NT2/D1 (cell line): Measurements from ENCODE around the gene TTLL12.

Experiments used
- DNase-seq: peaks from one replicate; pipeline ENCODE4 v3.0.0-alpha.2; 2011; ENCODE audit warnings: low read depth, low spot score
- H3K27me3 ChIP-seq: 2 replicates; pipeline ENCODE4 v1.6.0; 2011; ENCODE audit warnings: mild to moderate bottlenecking; ENCODE audit not compliant: insufficient read length, insufficient read depth
- H3K36me3 ChIP-seq: 2 replicates; pipeline ENCODE4 v1.6.1; 2011; ENCODE audit warnings: mild to moderate bottlenecking, low read length, mixed read lengths; ENCODE audit not compliant: insufficient read depth, insufficient read length
- H3K4me1 ChIP-seq: 2 replicates; pipeline ENCODE4 v1.5.1; 2011; ENCODE audit not compliant: insufficient read depth, insufficient read length
- H3K4me3 ChIP-seq: 2 replicates; pipeline ENCODE4 v1.5.1; 2011; ENCODE audit warnings: low read depth; ENCODE audit not compliant: insufficient read length
- H3K9ac ChIP-seq: 2 replicates; pipeline ENCODE4 v1.6.0; 2011; ENCODE audit warnings: low read depth; ENCODE audit not compliant: insufficient read length
- H3K9me3 ChIP-seq: 2 replicates; pipeline ENCODE4 v1.5.1; 2011; ENCODE audit warnings: mild to moderate bottlenecking, low read length; ENCODE audit not compliant: insufficient read depth
- SUZ12 ChIP-seq: IDR thresholded peaks from 2 replicates; pipeline ENCODE4 v1.6.1; 2011; ENCODE audit not compliant: insufficient read length, insufficient read depth; ENCODE audit errors: extremely low read depth
- YY1 ChIP-seq: IDR thresholded peaks from 2 replicates; pipeline ENCODE4 v1.6.1; 2011; ENCODE audit not compliant: insufficient read length, insufficient read depth
- ZNF274 ChIP-seq: IDR thresholded peaks from 2 replicates; pipeline ENCODE4 v1.6.1; 2011; ENCODE audit warnings: mild to moderate bottlenecking, low read depth, low read length

Gene TTLL12

DNA sequence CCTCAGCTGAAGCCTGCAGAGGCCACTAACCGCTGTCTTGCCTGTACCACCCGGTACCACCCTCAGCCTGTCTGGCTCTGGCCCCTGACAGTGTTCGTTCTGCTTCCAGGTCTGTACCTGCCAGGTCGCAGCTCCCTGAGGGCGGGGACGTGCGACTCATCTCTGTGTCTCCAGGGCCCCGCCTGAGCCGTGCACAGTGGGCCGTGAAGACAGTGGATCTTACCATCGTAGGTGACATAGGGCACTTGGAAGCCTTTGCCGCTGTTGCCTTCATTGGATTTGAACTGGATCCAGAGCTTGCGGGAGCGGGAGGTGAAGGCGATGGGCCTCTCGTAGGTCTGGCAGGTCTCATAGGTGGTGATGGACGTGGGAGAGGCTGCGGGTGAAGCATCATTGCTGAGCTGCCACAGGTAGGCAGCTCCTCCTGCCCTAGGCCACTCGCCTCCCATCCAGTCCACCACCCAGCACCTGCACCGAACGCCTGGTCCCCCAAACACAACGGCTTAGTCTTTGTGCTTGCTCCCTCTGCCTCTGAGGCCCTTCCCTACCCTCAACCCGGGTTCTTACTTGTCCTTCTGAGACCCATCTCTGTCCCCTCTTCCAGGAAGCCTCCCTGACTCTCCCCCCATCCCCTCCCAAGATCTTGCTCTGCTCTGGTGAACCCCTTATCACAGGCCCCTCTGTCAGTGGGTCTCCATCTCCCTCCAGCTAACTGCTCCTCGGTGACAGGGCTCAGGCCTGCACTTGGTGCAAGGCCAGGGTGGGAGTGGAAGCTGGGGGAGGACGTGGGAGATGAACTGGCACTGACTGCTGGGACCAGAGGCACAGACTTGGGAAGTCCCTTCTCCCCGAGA, 21.1 kb upstream of the TTLL12 start:
- no peaks in the 10 kb centered on the region for H3K36me3 ChIP-seq
- no peaks in the 10 kb centered on the region for H3K9me3 ChIP-seq
- no peak for DNase-seq
- TF ChIP-seq ZNF274 (no peak), SUZ12 (no peak), YY1 (no peak)
- no peak overlapping the region for H3K9ac ChIP-seq
- H3K4me3 ChIP-seq = no peak overlapping the region
- peaks cover 14% of the 10 kb centered on the region for H3K4me1 ChIP-seq
- H3K27me3 ChIP-seq = no peaks in the 10 kb centered on the region

DNA sequence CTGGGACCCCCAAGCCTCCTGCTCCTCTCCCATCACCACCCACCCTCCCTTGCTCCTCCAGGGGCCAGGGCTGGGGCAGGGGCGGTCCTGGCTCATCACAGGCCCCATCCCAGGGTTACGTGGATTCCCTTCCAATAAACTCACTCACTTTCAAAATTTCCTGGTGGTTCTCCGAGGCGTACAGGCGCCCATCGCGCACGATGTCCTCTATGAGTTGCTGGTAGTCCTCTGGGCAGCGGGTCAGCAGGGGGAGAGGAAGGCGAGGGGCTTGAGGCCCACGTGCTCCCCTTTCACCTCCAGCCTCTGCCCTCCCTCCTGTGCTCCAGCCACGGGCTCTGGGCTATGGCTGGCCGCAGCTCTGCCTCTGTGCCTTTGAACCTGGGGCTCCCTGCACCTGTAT, 20.5 kb upstream of the TTLL12 start:
- Histone ChIP-seq H3K9ac (no peak overlapping the region), H3K9me3 (no peaks in the 10 kb centered on the region), H3K4me1 (peaks cover 17% of the 10 kb centered on the region), H3K36me3 (no peaks in the 10 kb centered on the region), H3K4me3 (no peak overlapping the region), H3K27me3 (no peaks in the 10 kb centered on the region)
- TF ChIP-seq ZNF274 (no peak), YY1 (no peak), SUZ12 (no peak)
- DNase-seq = no peak

DNA sequence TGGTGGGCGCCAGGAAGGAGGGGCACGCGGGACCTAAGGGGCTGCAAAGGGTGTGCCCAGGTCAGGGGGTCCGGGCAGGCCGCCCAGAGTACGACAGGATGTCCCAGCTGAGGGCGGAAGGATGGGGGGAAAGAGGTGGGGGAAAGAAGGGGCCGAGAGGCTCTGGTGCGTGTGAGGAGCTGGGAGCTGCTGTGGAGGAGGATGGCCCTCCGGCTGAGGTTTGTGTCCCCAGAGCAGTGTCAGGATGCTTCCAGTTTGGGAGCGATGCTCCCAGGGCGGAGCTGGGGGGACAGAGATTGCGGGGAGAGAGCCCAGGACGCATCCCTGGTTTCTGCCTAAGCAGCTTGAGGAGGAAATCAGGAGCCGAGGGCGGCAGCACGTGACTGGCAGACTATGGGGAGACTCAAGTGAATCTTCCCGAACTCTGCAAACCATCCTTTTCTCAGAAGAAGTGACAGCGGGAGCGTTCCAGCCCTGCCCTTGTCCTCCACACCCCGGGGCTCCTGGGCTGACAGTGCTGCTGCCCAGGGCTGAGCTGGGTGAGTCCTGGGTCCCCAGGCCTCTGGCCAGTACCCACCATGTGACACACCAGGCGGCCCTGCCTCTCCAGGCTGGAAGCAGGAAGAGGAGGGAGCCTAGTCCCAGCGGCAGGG, 19.7 kb upstream of the TTLL12 start:
- Histone ChIP-seq H3K36me3 (no peaks in the 10 kb centered on the region), H3K27me3 (no peaks in the 10 kb centered on the region), H3K9ac (peak overlapping the region; percentile 32), H3K4me3 (no peak overlapping the region), H3K9me3 (no peaks in the 10 kb centered on the region), H3K4me1 (peaks cover 17% of the 10 kb centered on the region)
- TF ChIP-seq SUZ12 = no peak
- DNase-seq = no peak

DNA sequence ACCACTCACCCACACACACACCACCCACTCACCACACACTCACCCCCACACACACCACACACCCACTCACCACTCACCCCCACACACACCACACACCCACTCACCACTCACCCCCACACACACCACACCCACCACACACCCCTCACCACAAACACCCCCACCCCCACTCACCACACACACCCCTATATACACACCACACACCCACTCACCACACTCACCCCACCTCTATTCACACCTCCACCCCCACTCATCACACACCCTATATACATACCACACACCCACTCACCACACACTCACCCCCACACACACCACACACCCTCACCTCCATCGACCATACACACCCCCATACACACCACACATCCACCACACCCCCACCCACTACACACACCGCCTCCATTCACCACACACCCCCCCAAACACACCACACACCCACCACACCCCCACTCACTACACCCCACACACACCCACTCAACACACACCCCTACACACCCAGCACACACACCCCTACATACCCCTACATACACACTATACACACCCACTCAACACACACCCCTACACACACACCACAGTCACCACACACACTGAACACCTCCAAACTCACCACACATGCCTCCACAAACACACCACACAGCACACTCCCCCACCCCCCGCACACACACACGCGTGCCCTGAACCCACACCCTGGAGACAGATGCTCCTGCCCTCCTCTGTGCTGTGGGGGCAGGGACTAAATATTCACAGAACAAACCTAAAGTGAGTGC, 19.0 kb upstream of the TTLL12 start:
- DNase-seq = no peak
- Histone ChIP-seq H3K27me3 (no peaks in the 10 kb centered on the region), H3K9me3 (no peaks in the 10 kb centered on the region), H3K4me3 (no peak overlapping the region), H3K36me3 (no peaks in the 10 kb centered on the region), H3K9ac (peak overlapping the region; percentile 32), H3K4me1 (peaks cover 17% of the 10 kb centered on the region)
- TF ChIP-seq YY1 = no peak
- TF ChIP-seq SUZ12 = no peak
- TF ChIP-seq ZNF274 = no peak

DNA sequence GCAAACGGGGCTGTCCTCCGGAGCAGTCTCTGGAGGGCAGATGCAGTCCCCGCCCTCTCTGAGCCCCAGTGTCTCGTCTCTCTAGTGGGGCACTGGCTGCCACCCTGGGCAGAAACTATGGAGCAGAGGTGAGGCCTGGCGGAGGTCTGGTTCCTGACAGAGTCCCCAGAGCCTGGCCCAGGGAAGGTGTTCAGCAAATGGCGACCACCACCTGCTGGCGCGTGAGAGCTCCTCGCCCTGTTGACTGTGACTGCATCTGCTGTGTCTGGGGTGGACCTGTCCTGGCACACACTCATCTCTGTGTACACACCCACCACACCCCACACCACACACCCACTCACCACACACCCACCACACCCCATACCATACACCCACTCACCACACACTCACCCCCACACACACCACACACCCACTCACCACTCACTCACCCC, 18.3 kb upstream of the TTLL12 start:
- H3K36me3 ChIP-seq = no peaks in the 10 kb centered on the region
- H3K9ac ChIP-seq = no peak overlapping the region
- H3K27me3 ChIP-seq = no peaks in the 10 kb centered on the region
- no peaks in the 10 kb centered on the region for H3K9me3 ChIP-seq
- TF ChIP-seq SUZ12 = no peak
- TF ChIP-seq ZNF274 = no peak
- no peak for DNase-seq
- no peak overlapping the region for H3K4me3 ChIP-seq
- peaks cover 17% of the 10 kb centered on the region for H3K4me1 ChIP-seq

DNA sequence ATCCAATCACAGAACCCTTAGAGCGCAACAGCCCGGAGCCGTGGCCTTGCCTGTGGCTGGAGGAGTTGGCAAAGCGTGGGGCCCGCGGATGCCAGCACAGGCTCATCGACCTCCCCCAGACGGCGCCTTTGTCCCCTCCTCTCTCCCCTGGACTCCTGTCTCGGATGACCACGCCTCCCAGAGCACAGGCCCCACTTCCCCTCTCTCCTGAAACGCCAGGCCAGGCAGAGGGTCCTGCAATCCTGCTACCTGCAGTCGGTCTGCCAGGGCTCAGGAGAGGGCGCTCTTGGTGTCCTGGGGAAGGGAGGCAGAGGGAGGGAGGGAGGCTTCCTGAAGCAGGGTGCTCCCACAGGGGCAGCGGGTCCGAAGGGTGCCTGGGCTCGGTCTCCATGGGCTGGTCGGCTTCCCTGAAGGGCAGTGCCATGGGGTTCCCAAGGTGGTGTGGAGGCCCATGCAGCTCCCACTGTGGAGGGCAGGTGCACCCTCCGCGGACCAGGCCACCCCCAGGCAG, 16.6 kb upstream of the TTLL12 start:
- Histone ChIP-seq H3K36me3 (no peaks in the 10 kb centered on the region), H3K9me3 (no peaks in the 10 kb centered on the region), H3K4me1 (peaks cover 17% of the 10 kb centered on the region), H3K27me3 (no peaks in the 10 kb centered on the region), H3K9ac (peak overlapping the region; percentile 42), H3K4me3 (no peak overlapping the region)
- no peak for TF ChIP-seq YY1
- no peak for TF ChIP-seq ZNF274
- TF ChIP-seq SUZ12 = no peak
- DNase-seq = no peak
